ENCODE data around the gene FAM135A. TPM values are rescaled to one million over a fixed set of nuclear protein-coding genes. Genes with fewer than 3 reads are reported as not detected.

FAM135A gene
- total and polyA plus RNA-seq, 2 of the 13 experiments (the other 11 are each of a cell fraction or from before 2014, with no cell fraction given) = 26.9 to 31.5 TPM

- TF ChIP-seq REST (IDR thresholded peaks at IDR 0.05; ENCODE audit: borderline replicate concordance in 1 of 2, low read depth in 1 of 2, low read length in 2 of 2) = no peak
- no peak for TF ChIP-seq NFKBIZ (CRISPR knock-in tag; IDR thresholded peaks at IDR 0.05)
- TF ChIP-seq CBX5 (CRISPR knock-in tag; IDR thresholded peaks at IDR 0.05; ENCODE audit: borderline replicate concordance) = no peak
- TF ChIP-seq ZNF674 (CRISPR knock-in tag; IDR thresholded peaks at IDR 0.05; ENCODE audit: low read depth) = no peak
- TF ChIP-seq ZBTB10 (CRISPR knock-in tag; IDR thresholded peaks at IDR 0.05; ENCODE audit: borderline replicate concordance) = no peak
- no peak for TF ChIP-seq ZNF816 (CRISPR knock-in tag; IDR thresholded peaks at IDR 0.05; ENCODE audit: borderline replicate concordance)
- TF ChIP-seq ATAD3A (CRISPR knock-in tag; IDR thresholded peaks at IDR 0.05) = no peak
- no peak for TF ChIP-seq ZNF605 (CRISPR knock-in tag; IDR thresholded peaks at IDR 0.05)
- TF ChIP-seq ZMYM2 (CRISPR knock-in tag; IDR thresholded peaks at IDR 0.05) = no peak
- TF ChIP-seq XBP1 (CRISPR knock-in tag; IDR thresholded peaks at IDR 0.05) = no peak
These were observed 4.1 kb upstream of the FAM135A start (continued) for GRCh38 chr6:70409216-70409615.
